SK-N-SH (cell line): Measurements from ENCODE around the gene GRIA1.
"Not testable (repeated sequence)": the region's sequence is repeated elsewhere in the genome, so short reads cannot be mapped to it uniquely, and the experiment has no call there.

Experiments used
- CHD2 ChIP-seq: fragments of 150-350 bp; IDR thresholded peaks from 2 replicates; pipeline ENCODE4 v1.6.1; 2018; ENCODE audit warnings: low read length; ENCODE audit not compliant: partially characterized antibody
- EZH2phosphoT487 ChIP-seq: fragments of 200-600 bp; sonication (generic); IDR thresholded peaks from 2 replicates; pipeline ENCODE4 v1.6.1; 2017; ENCODE audit warnings: low read depth, mixed run types, mild to moderate bottlenecking, antibody characterized with exemption, moderate library complexity, borderline replicate concordance
- FOXM1 ChIP-seq: IDR thresholded peaks from 2 replicates; pipeline ENCODE4 v1.4.0; 2012; ENCODE audit warnings: low read depth, mild to moderate bottlenecking
- GABPA ChIP-seq: IDR thresholded peaks from 2 replicates; pipeline ENCODE4 v1.4.0; 2012; ENCODE audit warnings: low read depth, mild to moderate bottlenecking
- MXI1 ChIP-seq: IDR thresholded peaks from 2 replicates; pipeline ENCODE4 v1.6.1; 2012; ENCODE audit warnings: mild to moderate bottlenecking, low read depth, low read length, improper control_type of control experiment
- RFX5 ChIP-seq: IDR thresholded peaks from 2 replicates; pipeline ENCODE4 v1.6.1; 2012; ENCODE audit warnings: mild to moderate bottlenecking, improper control_type of control experiment, low read length
- SMC3 ChIP-seq: IDR thresholded peaks from 2 replicates; pipeline ENCODE4 v1.6.1; 2012; ENCODE audit warnings: low read depth, low read length, improper control_type of control experiment
- TAF1 ChIP-seq: IDR thresholded peaks from 2 replicates; pipeline ENCODE4 v1.6.1; 2012; ENCODE audit warnings: low read depth, mild to moderate bottlenecking, low read length, moderate library complexity, borderline replicate concordance
- TCF12 ChIP-seq: IDR thresholded peaks from 2 replicates; pipeline ENCODE4 v1.4.0; 2012
- TEAD4 ChIP-seq: IDR thresholded peaks from 2 replicates; pipeline ENCODE4 v1.4.0; 2012; ENCODE audit warnings: mild to moderate bottlenecking, borderline replicate concordance; ENCODE audit not compliant: insufficient read depth
- TF ChIP-seq, protein P1 (sequence below): IDR thresholded peaks from 2 replicates; pipeline ENCODE4 v1.6.1; 2012; ENCODE audit warnings: mild to moderate bottlenecking, low read depth, low read length, moderate library complexity
- TF ChIP-seq, protein P2 (sequence below): IDR thresholded peaks from 2 replicates; pipeline ENCODE4; 2012
- TF ChIP-seq, protein P3 (sequence below): fragments of 200-600 bp; sonication (generic); IDR thresholded peaks from 2 replicates; pipeline ENCODE4 v1.6.1; 2017; ENCODE audit warnings: antibody characterized with exemption, mild to moderate bottlenecking, moderate library complexity
- TF ChIP-seq, protein P4 (sequence below): IDR thresholded peaks from 2 replicates; pipeline ENCODE4 v1.4.0; 2012; ENCODE audit warnings: low read depth, borderline replicate concordance

DNA sequence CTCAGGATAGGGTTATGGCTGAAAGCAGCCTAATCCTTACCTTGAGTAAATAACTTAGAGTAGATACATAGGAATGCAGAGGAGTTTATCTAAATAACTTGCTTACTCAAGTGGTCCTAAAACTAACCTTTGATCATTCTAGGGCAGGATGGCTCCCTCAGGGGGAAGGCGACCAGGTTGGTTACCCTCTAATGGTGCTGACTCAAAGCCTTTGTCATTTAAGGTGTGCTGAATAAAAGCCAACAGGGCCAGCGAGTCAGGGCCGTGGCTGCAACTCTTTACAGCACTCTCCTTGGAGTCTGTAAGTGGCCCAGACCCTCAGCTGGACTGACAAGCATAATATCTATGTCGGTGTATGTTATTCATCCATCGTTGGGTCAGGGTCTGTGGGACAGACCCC is 372.4 kb downstream of the GRIA1 start:
- TF ChIP-seq TEAD4, EZH2phosphoT487, TCF12, FOXM1, CHD2, SMC3, TAF1, MXI1, RFX5, GABPA: not testable (repeated sequence)
- TF ChIP-seq, protein P1, sequence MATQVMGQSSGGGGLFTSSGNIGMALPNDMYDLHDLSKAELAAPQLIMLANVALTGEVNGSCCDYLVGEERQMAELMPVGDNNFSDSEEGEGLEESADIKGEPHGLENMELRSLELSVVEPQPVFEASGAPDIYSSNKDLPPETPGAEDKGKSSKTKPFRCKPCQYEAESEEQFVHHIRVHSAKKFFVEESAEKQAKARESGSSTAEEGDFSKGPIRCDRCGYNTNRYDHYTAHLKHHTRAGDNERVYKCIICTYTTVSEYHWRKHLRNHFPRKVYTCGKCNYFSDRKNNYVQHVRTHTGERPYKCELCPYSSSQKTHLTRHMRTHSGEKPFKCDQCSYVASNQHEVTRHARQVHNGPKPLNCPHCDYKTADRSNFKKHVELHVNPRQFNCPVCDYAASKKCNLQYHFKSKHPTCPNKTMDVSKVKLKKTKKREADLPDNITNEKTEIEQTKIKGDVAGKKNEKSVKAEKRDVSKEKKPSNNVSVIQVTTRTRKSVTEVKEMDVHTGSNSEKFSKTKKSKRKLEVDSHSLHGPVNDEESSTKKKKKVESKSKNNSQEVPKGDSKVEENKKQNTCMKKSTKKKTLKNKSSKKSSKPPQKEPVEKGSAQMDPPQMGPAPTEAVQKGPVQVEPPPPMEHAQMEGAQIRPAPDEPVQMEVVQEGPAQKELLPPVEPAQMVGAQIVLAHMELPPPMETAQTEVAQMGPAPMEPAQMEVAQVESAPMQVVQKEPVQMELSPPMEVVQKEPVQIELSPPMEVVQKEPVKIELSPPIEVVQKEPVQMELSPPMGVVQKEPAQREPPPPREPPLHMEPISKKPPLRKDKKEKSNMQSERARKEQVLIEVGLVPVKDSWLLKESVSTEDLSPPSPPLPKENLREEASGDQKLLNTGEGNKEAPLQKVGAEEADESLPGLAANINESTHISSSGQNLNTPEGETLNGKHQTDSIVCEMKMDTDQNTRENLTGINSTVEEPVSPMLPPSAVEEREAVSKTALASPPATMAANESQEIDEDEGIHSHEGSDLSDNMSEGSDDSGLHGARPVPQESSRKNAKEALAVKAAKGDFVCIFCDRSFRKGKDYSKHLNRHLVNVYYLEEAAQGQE: not testable (repeated sequence)
- TF ChIP-seq, protein P2, sequence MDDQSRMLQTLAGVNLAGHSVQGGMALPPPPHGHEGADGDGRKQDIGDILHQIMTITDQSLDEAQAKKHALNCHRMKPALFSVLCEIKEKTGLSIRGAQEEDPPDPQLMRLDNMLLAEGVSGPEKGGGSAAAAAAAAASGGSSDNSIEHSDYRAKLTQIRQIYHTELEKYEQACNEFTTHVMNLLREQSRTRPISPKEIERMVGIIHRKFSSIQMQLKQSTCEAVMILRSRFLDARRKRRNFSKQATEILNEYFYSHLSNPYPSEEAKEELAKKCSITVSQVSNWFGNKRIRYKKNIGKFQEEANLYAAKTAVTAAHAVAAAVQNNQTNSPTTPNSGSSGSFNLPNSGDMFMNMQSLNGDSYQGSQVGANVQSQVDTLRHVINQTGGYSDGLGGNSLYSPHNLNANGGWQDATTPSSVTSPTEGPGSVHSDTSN: not testable (repeated sequence)
- TF ChIP-seq, protein P3, sequence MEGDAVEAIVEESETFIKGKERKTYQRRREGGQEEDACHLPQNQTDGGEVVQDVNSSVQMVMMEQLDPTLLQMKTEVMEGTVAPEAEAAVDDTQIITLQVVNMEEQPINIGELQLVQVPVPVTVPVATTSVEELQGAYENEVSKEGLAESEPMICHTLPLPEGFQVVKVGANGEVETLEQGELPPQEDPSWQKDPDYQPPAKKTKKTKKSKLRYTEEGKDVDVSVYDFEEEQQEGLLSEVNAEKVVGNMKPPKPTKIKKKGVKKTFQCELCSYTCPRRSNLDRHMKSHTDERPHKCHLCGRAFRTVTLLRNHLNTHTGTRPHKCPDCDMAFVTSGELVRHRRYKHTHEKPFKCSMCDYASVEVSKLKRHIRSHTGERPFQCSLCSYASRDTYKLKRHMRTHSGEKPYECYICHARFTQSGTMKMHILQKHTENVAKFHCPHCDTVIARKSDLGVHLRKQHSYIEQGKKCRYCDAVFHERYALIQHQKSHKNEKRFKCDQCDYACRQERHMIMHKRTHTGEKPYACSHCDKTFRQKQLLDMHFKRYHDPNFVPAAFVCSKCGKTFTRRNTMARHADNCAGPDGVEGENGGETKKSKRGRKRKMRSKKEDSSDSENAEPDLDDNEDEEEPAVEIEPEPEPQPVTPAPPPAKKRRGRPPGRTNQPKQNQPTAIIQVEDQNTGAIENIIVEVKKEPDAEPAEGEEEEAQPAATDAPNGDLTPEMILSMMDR: not testable (repeated sequence)
- TF ChIP-seq, protein P4, sequence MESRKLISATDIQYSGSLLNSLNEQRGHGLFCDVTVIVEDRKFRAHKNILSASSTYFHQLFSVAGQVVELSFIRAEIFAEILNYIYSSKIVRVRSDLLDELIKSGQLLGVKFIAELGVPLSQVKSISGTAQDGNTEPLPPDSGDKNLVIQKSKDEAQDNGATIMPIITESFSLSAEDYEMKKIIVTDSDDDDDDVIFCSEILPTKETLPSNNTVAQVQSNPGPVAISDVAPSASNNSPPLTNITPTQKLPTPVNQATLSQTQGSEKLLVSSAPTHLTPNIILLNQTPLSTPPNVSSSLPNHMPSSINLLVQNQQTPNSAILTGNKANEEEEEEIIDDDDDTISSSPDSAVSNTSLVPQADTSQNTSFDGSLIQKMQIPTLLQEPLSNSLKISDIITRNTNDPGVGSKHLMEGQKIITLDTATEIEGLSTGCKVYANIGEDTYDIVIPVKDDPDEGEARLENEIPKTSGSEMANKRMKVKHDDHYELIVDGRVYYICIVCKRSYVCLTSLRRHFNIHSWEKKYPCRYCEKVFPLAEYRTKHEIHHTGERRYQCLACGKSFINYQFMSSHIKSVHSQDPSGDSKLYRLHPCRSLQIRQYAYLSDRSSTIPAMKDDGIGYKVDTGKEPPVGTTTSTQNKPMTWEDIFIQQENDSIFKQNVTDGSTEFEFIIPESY: not testable (repeated sequence)
